ENCODE results near the gene ADO.
A peak's percentile ranks its signal among the peaks of the same experiment; 100 is the strongest.

Gene ADO

DNA sequence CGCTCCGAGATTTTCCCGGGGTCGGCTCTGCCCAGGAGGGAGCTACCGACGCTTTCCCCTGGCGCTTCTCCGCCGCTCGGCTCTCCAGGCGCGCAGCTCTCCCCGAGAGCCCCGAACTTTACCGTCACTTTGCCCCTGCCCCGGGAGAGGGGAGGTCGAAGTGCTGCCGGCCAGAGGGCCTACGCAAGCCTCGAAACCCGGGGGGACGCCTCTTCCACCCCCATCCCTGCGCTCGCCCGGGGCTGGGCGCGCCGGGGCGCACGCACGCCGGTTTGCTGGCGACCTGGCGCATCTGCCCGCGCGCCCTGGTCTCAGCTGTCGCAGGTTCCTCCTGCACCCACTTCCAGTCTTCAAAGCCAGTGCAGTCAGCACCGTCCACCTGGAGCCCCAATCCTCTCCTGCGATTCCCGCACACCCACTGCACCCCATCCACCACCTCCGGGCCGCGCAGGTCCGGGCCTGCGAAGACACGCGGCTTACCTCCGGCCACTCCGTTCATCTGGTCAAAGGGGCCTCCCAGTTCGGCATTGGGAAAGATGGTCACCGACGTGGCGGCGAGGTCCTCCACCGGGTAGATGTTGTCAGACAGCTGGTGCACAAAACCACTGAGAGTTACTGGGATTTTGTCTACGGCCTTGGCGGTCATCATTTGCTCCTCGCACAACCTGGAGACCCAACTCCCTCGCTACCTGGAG is 11.0 kb downstream of the ADO start:
- TF ChIP-seq, protein P1, sequence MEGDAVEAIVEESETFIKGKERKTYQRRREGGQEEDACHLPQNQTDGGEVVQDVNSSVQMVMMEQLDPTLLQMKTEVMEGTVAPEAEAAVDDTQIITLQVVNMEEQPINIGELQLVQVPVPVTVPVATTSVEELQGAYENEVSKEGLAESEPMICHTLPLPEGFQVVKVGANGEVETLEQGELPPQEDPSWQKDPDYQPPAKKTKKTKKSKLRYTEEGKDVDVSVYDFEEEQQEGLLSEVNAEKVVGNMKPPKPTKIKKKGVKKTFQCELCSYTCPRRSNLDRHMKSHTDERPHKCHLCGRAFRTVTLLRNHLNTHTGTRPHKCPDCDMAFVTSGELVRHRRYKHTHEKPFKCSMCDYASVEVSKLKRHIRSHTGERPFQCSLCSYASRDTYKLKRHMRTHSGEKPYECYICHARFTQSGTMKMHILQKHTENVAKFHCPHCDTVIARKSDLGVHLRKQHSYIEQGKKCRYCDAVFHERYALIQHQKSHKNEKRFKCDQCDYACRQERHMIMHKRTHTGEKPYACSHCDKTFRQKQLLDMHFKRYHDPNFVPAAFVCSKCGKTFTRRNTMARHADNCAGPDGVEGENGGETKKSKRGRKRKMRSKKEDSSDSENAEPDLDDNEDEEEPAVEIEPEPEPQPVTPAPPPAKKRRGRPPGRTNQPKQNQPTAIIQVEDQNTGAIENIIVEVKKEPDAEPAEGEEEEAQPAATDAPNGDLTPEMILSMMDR (conservative IDR thresholded peaks at IDR 0.05), result no peak
- TF ChIP-seq ZFX (IDR thresholded peaks at IDR 0.05), result no peak
- H3K27ac ChIP-seq, result no peak overlapping the region

DNA sequence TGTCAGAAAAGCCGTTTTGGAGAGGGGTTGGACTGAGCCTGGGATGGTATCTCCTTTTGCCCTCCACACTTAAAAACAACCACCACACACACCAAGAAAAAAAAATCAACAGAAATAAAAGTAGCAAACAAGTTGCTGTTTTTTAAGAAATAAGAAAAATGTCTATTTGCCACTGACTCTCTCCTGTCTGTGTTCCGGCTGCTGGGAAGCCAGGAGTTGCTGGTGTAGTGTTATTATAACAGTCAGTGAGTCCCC is 11.5 kb downstream of the ADO start:
- TF ChIP-seq, protein P1 (conservative IDR thresholded peaks at IDR 0.05), result no peak
- TF ChIP-seq ZFX (IDR thresholded peaks at IDR 0.05), result no peak
- peak overlapping the region; percentile 57; the same call in 1 of the 2 replicates for H3K27ac ChIP-seq

DNA sequence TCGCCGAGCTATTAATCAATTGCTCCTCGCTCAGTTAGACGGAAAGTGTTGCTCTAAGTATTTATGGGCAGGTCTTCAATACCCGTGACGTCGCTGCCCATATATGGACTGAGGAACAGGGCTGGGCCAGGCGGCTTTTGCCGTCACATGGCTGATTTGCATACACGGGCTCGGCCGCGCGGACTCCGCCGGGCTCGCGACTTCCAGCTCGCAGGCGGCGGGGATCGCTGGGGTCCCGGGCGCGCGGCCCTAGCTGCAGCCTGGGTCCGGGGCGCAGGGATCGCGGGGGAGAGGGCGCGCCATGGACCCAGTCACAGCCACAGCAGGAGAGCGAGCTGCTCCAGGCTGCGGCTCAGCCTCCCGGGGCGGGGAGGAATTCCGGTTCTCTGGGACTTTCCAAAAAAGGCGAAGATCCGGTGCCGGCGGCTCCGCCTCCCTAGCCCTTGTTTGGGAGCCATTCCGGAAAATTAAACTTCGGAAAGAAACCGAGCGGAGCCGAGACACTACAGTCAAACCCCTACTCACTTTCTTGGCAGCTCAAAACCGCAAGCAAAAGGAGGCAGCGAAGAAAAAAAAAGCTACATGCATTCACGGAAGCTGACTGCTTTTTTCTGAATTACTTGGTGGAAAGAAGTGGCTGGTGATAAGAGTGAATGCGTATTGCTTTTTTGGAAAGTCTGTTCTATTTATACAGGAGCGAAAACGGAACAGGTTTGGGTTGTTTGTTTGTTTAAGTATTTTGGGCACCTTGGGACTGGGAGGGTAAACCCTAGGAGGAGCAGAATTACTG is 12.0 kb downstream of the ADO start, which contains the start of gene EGR2:
TSS of gene EGR2 (minus strand) at position 36 of the 790 bp plus-strand sequence. CDS start 337 bp downstream, outside the sequence.
- TF ChIP-seq ZFX (IDR thresholded peaks at IDR 0.05), result no peak
- TF ChIP-seq, protein P1 (conservative IDR thresholded peaks at IDR 0.05), result no peak
- peak within 1 kb of the TSS; percentile 57 for H3K27ac ChIP-seq

DNA sequence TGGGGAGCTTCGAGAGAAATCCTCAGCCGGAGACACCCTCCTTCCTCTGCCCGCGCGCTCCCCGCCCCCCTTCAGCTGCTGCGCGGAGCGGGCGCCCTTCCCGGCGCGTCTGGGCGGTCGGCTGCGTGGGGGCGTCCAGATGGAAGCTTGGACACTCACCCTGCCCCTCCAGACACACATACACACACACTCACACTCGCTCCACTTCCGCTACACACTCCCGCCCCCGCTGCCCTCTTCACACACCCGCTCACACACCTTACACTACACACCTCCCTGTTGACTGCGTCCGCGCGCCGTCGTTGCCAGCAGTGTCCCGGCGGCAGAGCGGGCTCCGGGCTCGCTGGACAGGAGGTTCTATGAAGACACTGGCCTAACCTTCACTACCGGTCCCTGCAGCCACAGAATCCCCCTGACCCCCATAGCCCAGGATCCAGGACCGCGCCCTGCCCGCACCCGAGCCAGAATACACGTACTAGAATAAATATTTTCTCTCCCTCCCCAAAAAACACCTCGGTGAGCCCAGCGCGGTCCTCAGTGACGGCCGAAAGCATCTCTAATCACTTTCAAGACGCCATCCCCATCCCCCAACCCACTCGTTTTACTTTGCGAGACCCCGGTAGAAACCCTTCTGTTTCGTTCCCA is 12.7 kb downstream of the ADO start:
- TF ChIP-seq, protein P1 (conservative IDR thresholded peaks at IDR 0.05), result no peak
- TF ChIP-seq ZFX (IDR thresholded peaks at IDR 0.05), result no peak
- peak overlapping the region; percentile 57; the same call in 1 of the 2 replicates for H3K27ac ChIP-seq

DNA sequence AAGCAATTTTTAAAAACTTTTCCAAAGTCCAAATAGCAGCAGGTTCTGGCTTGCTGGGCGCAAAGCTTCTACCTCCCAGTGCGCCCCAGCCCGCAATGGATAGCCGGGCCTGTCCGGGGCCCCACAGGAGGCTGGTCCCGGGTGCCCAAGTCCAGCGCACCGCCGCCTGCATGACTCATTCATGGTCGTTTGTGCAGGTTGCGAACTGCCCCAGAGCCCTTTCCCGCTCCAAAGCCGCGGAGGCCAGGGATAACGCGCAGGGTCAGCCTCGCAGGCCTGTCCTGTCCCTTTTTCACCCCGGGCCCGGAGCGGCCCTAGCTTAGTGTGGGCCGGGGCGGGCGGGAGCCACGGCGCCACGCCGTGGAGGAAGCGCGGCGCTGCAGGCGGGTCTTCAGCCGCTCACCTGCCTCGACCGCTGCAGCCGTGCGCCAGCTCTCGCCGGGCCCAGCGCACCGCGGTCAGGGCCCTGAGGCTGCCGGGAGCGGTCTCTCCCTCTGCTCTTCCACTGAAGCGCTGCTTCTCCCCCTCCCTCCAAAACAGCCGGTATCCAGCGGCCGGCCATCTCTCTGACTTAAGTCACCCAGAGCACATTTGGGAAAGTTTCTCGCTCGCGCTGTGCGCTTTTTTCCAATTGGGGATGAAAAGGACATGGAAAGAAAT is 13.4 kb downstream of the ADO start:
- H3K27ac ChIP-seq, result no peak overlapping the region
- TF ChIP-seq, protein P1 (conservative IDR thresholded peaks at IDR 0.05), result peak; percentile 90
- TF ChIP-seq ZFX (IDR thresholded peaks at IDR 0.05), result no peak

DNA sequence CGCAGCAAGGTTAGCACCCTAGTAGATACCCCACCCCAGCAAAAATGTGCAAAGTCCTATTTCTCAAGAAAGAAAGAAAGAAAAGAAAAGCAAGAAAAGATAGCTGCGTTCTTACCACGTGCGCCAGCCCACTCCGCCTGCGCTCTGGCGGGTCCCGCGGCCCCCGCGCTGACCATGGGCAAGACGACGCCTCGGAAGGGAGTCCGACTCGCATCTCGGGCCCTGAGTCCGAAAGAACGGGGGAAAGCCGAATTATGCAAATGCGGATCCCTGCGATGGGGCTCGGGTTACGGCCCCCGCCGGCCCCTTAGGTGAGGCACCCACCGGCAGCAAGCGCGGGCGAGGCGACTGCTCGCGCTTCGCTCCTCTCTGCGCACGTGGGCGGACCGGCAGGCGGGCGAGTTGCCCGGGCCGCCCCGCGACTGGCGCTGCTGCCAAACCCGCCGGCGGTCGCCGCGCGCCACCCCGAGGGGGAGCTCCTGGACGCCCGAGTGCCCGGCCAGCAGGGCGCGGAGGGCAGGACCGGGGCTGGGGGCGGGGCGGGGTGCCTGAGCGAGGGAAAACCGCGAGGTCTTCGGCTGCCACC is 14.0 kb downstream of the ADO start:
- no peak overlapping the region for H3K27ac ChIP-seq
- no peak for TF ChIP-seq ZFX (IDR thresholded peaks at IDR 0.05)
- TF ChIP-seq, protein P1 (conservative IDR thresholded peaks at IDR 0.05), result no peak; the same call in 1 of the 2 replicates
